Measurements from ENCODE around the gene CNPY1. TPM values are rescaled to one million over a fixed set of nuclear protein-coding genes. Genes with fewer than 3 reads are reported as not detected.

The CNPY1 gene
- total RNA-seq, 1 experiment from 2014 or later, result not detected

- H2BK5ac ChIP-seq (ENCODE audit: insufficient read length, low read length), result no peak overlapping the region
- H2BK15ac ChIP-seq (ENCODE audit: low read depth, low read length), result no peak overlapping the region
- H3K23me2 ChIP-seq (ENCODE audit: insufficient read length, low read depth, low read length, poor library complexity, severe bottlenecking), result peaks cover 5% of the 10 kb centered on the region
- H3K9me3 ChIP-seq (ENCODE audit: control insufficient read depth, low read depth, low read length), result no peaks in the 10 kb centered on the region
- WGBS (ENCODE audit: extremely low coverage, insufficient read length, low lambda C conversion rate), result no CpG with 5 or more reads among the region's 3 CpGs
- no peak for TF ChIP-seq CTCF (conservative IDR thresholded peaks at IDR 0.05)
- no peak overlapping the region for H3T11ph ChIP-seq (ENCODE audit: low read length)
- H3K79me2 ChIP-seq (ENCODE audit: insufficient read depth, low read length), result no peaks in the 10 kb centered on the region
- no peak overlapping the region for H2AFZ ChIP-seq (ENCODE audit: low read length)
- no peak overlapping the region for H3K27ac Mint-ChIP-seq
- H2BK120ac ChIP-seq (ENCODE audit: low read depth, low read length, poor library complexity, severe bottlenecking), result no peak overlapping the region
- H2BK12ac ChIP-seq (ENCODE audit: insufficient read length, low read depth, low read length), result no peak overlapping the region
- H3K4me1 Mint-ChIP-seq, result peaks cover 13 to 19% of the 10 kb centered on the region in 2 experiments
- no peak overlapping the region for H3K18ac ChIP-seq (ENCODE audit: insufficient read length, low read depth, low read length)
- peaks cover 2 to 16% of the 10 kb centered on the region in 2 experiments; a peak in 1 of 5 replicates for H3K9me3 Mint-ChIP-seq
- H3K4me1 ChIP-seq (ENCODE audit: insufficient read depth, low read length), result peaks cover 2% of the 10 kb centered on the region
- no peak overlapping the region for H3K27ac ChIP-seq (ENCODE audit: insufficient read length, low read depth, low read length)
- peaks cover 74% of the 10 kb centered on the region for H3K27me3 ChIP-seq (ENCODE audit: insufficient read depth, low read length)
- H3K79me1 ChIP-seq (ENCODE audit: insufficient read depth, low read depth, low read length, poor library complexity, severe bottlenecking), result no peaks in the 10 kb centered on the region
- H4K5ac ChIP-seq (ENCODE audit: insufficient read length, low read depth, low read length), result no peak overlapping the region
- no peak overlapping the region for H3K9ac ChIP-seq (ENCODE audit: extremely low read depth, insufficient read length, low read length)
- no peak overlapping the region for H2AK5ac ChIP-seq (ENCODE audit: insufficient read length, low read length)
- no peak overlapping the region for H3K56ac ChIP-seq (ENCODE audit: insufficient read length, low read depth, low read length)
- H4K8ac ChIP-seq (replicated peaks; ENCODE audit: insufficient read length, low read depth, low read length), result no peak overlapping the region
- no peak for DNase-seq
- H3K23ac ChIP-seq (ENCODE audit: insufficient read length, low read depth, low read length), result no peak overlapping the region
- no peak overlapping the region for H3K4ac ChIP-seq (ENCODE audit: low read depth, low read length)
- peaks cover 100% of the 10 kb centered on the region for H3K27me3 Mint-ChIP-seq (ENCODE audit: low read depth)
- no peak overlapping the region for H4K91ac ChIP-seq (ENCODE audit: insufficient read length, low read depth, low read length)
- no peak overlapping the region for H3K14ac ChIP-seq (ENCODE audit: insufficient read depth, low read length)
- H4K20me1 ChIP-seq (ENCODE audit: control insufficient read depth, insufficient read depth, insufficient read length), result peaks cover 4% of the 10 kb centered on the region
- H2BK20ac ChIP-seq (ENCODE audit: low read depth, low read length, poor library complexity, severe bottlenecking), result no peak overlapping the region
- H3K36me3 Mint-ChIP-seq (ENCODE audit: insufficient read depth in 1 of 3, low read depth in 3 of 3), result no peaks in the 10 kb centered on the region
- no peak overlapping the region for H3K4me2 ChIP-seq (ENCODE audit: insufficient read depth, insufficient read length, low read length)
- no peak overlapping the region for H3K4me3 Mint-ChIP-seq
Measured at GRCh38 chr7:155505422-155505793, 41.0 kb downstream of the CNPY1 start.

Measured in H9 (cell line).